ENCODE results near the gene GGT1.
"Not testable (repeated sequence)": the region's sequence is repeated elsewhere in the genome, so short reads cannot be mapped to it uniquely, and the experiment has no call there.

Gene GGT1

GRCh38 chr22:24642307-24642706 lies 39.3 kb downstream of the GGT1 start:
- not testable (repeated sequence) for DNase-seq (ENCODE audit: low read depth)

GRCh38 chr22:24644409-24644808 lies 41.4 kb downstream of the GGT1 start:
- DNase-seq (ENCODE audit: low read depth): not testable (repeated sequence)

- DNase-seq (ENCODE audit: low read depth): not testable (repeated sequence)
Observed at GRCh38 chr22:24645408-24646399, 42.7 kb downstream of the GGT1 start.

GRCh38 chr22:24646756-24647155 lies 43.8 kb downstream of the GGT1 start:
- DNase-seq (ENCODE audit: low read depth): not testable (repeated sequence)

GRCh38 chr22:24649371-24649770 lies 46.4 kb downstream of the GGT1 start:
- DNase-seq (ENCODE audit: low read depth): not testable (repeated sequence)

GRCh38 chr22:24650884-24651283 lies 47.9 kb downstream of the GGT1 start:
- DNase-seq (ENCODE audit: low read depth): peak; percentile 27

GRCh38 chr22:24665395-24665794 lies 62.4 kb downstream of the GGT1 start:
- DNase-seq (ENCODE audit: low read depth): not testable (repeated sequence)

- not testable (repeated sequence) for DNase-seq (ENCODE audit: low read depth)
Observed at GRCh38 chr22:24667904-24668303, 64.9 kb downstream of the GGT1 start.

GRCh38 chr22:24672532-24672931 lies 69.5 kb downstream of the GGT1 start:
- not testable (repeated sequence) for DNase-seq (ENCODE audit: low read depth)
